SKM-1 (cell line): ENCODE data around the gene CARD9.

Experiments used
- DNase-seq: peaks from one replicate; lab custom pipeline; 2025; ENCODE audit not compliant: unreplicated experiment; lab: John Stamatoyannopoulos, UW

Gene CARD9

DNA sequence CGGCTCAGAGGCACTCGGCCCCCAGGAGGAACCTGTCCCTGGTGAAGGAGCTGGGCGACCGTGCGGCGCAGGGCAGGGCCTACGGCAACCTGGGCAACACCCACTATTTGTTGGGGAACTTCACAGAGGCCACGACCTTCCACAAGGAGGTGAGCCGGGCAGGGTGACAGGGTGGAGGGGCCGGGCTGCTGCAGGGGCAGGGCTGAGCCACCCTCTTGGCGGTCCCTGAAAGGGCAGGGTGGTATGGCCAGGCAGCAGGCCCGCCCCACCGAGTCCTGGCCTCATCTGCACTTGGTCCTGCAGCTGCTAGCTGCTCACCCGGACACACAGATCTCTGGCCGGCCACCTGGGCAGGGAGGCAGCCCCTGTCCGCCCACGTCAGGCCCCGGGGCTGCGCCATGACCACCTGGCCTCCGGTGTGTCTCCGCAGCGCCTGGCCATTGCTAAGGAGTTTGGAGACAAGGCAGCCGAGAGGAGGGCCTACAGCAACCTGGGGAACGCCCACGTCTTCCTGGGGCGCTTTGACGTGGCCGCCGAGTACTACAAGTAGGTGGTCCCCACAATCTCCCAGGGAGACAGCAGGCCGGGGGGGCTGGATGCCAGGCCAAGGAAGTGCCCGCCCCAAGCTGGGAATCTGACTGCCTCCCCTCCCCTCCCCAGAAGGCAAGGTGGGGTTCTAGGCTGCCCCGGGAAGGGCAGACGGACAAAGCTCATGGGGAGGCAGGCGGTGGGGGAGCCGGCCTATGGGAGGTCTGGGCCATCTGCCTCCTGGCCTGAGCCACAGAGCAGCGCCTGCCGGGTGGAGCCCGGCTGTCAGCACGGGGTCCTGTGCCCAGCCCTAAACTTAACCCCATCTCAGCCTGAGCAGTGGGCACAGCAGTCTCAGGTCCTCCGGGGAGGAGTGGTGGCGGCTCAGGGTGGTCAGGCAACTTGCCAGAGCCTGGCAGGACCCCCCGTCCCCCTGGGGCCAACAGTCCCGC lies 35.8 kb downstream of the CARD9 start:
- no peak for DNase-seq

DNA sequence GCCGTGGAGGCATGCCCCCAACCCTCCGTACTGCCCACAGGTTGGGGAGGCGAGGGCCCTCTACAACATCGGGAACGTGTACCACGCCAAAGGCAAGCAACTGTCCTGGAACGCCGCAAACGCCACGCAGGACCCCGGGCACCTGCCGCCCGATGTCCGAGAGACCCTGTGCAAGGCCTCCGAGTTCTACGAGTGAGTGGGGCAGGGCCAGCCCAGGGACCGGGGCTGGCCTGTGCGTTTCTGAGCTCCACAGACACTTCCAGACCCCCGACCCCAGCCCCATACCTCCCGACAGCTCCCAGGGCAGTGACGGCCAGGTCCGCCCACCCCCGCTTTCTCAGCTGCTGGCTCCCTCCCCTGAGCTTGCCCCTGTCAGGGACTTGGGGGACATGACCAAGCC lies 36.6 kb downstream of the CARD9 start:
- DNase-seq, result no peak

DNA sequence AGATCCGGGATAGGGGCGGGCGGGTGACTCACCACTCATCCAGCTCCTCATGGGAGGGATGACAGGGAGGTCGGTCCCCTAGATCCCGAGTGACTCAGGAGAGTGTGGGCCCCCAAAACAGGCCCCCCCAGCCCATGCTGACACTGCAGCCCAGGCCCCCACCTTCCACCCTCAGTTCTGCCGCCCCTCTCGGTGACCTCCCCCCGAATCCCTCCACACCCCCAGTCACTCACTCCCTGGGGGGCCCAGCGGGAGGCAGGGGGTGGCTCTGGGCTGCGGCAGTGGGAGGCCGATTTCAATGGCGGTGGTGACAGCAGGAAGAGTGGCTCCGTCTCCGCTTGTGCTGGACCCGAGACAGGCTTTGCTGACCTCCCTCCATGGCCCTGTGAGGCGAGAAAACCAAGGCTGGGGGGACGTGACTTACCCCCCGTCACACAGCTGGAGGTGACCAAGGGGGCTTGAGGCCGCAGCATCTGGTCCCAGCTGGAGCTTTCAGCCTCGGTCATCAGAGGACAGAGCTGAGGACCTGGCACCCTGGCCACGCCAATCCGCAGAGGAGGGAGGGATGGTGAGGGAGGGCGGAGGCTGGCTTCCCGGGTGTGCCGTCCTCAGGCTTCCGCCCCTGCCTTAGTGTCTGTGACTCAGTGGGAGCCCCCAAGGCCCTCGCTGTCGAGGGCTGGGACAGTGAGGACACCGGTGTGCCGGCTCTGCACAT lies 37.2 kb downstream of the CARD9 start:
- DNase-seq, result no peak

DNA sequence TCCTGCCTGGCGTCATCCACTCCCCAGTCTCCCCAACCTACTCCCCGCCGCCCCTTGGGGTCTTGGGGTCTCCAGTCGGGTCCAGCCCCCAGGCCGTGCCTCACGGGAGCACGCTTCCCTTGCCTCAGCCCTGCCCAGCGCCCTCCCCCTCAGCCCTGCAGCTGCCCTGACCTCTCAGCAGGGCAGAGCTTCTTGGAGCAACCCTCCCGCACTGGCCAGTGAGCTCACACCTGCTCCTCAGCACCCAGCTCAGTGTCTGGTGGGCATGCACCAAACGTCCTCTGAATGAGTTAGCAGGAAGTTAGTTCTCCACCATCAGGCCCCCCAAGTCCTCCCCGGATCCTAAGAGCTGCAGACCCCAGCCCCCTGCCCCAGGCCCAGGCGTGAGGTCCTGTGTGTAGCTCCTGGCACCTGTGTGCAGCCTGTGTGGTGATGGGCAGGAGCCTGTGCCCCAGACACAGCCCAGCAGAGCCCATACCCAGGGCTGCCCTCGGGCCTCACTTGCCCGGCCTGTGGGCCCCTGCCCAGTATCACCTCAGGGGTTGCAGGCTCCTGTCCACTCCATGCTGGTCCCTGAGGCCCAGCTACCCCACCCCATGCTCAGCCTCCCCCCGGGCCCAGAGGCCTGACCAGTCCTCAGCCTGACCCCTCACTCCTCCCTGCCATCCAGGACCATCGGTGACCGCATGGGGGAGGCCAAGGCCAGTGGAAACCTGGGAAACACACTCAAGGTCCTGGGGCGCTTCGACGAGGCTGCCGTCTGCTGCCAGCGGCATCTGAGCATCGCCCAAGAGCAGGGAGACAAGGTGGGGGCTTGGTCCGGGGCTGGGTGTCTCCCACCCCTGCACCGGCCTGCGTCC lies 37.9 kb downstream of the CARD9 start:
- DNase-seq, result no peak

DNA sequence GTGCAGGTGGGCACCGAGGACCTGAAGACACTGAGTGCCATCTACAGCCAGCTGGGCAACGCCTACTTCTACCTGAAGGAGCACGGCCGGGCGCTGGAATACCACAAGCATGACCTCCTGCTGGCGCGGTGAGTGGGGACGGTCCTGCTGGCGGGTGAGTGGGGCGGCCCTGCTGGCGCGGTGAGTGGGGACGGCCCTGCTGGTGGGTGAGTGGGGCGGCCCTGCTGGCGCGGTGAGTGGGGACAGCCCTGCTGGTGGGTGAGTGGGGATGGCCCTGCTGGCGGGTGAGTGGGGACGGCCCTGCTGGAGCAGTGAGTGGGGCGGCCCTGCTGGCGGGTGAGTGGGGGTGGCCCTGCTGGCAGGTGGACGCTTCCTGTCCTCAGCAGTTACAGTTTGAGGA lies 38.9 kb downstream of the CARD9 start:
- no peak for DNase-seq

DNA sequence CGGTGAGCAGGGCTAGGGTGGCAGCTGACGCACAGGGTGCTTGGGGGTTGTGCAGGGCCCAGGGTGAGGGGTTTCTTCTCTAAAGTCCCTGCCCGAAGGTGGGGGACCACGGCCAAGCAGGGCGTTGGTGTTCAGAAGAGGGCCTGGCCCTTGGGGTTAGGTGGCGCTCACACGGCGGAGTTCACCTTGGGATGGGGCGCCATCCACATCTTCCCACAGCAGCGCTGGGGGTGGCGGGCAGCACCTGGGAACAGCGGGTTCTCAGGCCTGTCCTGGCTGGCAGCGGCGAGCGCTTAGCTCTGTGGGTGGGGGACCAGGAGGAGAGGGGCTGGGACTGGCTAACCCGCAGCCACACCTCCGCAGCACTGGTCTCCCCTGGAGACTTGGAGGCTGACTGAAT lies 40.0 kb downstream of the CARD9 start:
- DNase-seq, result no peak

DNA sequence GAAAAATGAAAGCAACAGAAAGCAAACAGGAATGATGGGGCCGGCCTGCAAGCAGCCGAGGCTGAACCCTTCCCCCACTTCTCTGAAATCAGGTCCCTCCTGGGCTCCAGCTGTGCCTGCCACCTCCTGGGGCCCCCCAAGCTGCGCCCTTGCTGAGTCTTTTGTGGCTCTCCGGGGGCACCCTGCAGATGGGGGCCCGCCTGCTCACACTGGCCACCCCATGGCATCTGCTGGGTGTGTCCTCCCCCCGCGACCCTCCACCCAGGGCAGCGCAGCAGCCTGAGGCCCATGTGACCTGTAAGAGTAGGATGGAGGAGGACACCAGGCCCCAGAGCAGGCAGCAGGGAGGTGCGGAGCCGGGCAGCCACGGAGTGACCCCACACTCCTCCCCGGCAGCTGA lies 40.4 kb downstream of the CARD9 start:
- no peak for DNase-seq

DNA sequence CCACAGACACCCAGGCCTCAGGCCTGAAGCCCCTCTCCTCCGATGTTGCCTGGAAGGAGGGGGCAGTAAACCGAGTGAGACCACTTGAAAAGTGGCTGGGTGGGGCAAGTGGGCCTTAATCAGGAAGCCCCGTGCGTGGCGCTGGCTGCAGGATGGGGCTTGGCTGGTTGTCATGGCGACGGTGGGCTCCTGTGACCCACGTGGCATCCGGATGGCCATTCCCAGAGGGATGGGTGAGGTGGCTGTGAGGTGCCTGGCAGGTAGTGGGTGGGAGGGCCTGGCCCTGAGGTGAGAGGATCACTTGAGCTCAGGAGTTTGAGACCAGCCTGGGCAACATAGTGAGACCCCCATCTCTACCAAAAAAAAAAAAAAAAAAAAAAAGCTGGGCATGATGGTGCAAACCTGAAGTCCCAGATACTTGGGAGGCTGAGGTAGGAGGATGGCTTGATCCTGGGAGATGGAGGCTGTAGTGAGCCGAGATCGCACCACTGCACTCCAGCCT lies 40.9 kb downstream of the CARD9 start:
- no peak for DNase-seq

DNA sequence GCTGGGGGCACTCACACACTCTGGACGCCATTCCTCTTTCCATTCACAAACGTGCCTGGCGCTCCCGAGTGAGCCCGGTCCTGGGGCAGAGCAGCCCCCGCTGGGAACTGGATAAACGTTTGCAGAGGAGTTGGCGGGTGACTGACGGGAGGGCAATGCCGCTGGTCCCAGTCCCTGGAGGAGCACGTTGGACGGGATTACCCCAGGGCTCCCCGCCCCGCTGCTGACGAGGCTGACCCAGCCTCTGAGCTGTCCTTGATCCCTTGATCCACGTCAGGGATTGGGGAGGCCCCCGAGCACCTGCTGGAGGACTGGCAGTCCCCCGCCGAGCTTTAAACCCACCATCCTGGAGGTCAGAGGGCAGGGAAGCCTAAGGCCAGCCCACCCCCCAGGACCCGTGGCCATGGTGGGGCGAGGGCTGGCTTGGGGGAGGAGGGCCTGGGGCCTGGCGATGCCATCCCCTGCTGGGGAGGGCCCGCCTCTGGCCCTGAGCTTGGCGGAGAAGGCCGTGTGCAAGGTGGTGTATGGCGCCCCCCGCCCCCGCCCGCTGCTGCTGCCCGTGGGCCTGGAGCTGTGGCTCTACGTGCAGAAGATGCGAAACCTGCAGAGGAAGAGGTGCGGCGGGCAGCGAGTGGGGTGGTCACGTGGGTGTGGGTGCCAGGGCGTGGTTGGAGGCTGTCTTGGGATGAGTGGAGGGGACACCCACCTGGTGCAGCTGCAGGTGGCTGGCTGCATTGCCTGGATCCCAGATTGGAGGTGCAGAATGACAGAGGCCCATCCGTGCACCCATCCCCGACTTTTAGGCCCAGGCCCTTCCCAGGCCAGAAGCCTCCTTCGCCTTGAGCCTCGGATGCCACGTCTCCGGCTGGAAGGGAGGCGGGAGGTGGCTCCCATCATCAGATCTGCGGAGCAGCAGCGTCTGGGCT lies 41.6 kb downstream of the CARD9 start:
- DNase-seq, result no peak

DNA sequence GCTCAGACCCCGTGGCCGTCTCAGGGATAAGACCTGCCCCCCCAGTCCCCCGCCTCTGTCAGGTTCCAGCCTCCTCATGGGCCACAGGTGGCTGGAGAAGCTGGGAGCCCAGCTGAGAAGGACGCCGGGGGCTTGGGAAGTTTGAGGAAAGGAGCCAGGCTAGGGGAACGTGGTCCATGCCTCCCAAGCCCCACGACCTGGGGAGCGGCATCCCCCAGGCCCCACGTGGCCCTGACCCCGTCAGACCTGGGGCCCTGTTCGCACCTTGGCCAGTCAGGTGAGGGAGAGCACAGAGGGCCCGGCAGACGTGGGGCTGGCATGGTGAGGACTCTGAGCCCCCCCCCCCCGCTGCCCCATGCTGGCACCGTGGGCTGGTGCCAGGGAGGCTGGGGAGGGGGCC lies 42.4 kb downstream of the CARD9 start:
- no peak for DNase-seq

DNA sequence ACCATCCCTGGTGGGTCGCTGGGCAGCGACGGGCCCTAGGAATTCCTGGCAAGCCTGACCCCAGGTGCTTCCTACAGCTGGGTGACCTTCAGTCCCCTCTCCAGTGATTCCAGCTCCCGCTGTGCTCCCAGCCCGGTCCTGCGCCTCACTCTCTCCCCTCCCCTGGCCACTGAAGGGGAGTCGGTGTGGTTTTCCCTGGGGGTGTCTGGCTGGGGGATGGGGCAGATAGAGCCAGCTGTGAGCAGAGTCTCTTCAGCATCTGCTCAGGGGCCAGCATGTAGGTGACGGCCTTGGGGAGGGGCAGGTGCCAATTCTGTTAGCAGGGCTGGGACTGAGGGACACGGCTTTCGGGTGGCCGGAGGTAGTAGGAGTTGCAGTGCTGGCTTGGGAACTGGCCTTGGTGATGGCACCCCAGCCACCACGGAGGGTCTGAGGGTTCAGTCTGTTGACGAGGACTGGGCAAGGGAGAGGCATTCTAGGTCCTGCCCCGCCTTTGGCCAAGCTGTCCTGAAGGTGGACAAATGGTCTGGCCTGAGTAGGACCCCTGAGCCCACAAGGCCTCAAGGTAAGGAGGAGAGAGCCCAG lies 43.0 kb downstream of the CARD9 start:
- no peak for DNase-seq

DNA sequence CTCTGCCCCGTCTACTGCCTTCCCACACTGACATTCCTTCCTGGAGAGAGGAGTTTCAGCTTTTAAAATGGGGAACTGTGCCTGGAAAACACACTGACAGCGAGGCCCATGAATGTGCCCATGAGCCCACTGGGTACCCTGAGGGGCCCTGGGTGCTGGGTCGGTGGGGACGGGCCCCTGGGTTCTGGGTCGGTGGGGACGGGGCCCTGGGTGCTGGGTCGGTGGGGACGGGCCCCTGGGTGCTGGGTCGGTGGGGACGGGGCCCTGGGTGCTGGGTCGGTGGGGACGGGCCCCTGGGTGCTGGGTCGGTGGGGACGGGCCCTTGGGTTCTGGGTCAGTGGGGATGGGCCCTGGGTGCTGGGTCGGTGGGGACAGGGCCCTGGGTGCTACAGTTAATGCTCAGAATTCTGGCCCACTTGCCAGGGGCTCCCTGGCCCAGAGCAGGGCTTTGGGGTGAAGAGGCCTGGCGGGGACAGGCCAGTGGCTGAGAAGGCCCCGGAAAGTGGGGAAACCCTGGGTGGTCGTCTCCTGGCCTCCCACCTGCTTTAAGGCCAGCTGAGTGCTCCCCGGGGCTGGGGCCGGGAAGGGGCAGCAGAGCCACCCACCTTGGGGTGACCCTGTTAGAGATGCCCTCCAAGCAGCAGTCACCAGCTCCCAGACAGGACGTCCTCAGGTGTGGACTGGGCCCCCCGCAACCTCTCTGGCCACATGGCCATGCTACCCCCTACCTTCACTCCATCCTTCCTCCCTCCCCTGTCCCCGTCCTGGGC lies 43.6 kb downstream of the CARD9 start:
- no peak for DNase-seq

DNA sequence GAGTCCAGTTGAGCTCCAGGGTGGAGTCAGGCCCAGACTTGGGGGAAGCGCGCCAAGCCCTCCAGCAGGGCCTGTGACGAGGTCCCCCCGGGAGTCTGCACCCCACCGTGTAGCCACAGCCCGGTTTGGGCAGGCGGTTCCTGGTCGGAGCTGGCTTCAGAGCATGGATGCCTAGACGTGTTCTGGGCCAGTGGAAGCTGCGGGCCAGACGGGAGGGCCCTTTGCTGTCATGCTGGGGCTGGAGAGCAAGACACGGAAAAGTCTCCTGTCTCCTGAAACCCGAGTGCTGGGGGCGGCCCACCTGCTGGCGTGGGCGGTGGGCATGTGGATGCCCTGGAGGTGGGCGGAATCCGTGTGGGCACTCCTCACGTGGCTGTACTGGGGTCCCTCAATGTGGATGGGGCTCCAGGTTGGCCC lies 44.2 kb downstream of the CARD9 start:
- no peak for DNase-seq

DNA sequence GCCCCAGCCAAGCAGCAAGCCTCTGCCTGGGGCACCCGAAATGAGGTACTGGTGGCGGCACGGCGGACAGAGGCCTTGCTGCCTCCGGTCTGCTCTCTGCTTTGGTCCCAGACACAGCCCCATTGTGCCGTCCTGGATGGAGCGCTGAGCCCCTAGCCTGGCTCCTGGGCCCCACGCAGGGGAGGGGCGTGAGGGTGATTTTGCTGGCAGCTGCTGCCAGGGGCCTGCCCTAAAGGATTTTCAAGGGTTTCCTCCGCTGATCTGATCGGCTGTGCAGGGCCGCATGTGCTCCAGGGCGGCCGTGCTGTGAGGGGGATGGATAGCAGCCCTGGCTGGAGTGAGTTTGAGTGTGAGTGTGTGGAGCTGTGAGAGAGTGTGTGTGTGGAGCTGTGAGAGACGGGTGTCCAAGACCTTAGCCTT lies 44.8 kb downstream of the CARD9 start:
- no peak for DNase-seq

DNA sequence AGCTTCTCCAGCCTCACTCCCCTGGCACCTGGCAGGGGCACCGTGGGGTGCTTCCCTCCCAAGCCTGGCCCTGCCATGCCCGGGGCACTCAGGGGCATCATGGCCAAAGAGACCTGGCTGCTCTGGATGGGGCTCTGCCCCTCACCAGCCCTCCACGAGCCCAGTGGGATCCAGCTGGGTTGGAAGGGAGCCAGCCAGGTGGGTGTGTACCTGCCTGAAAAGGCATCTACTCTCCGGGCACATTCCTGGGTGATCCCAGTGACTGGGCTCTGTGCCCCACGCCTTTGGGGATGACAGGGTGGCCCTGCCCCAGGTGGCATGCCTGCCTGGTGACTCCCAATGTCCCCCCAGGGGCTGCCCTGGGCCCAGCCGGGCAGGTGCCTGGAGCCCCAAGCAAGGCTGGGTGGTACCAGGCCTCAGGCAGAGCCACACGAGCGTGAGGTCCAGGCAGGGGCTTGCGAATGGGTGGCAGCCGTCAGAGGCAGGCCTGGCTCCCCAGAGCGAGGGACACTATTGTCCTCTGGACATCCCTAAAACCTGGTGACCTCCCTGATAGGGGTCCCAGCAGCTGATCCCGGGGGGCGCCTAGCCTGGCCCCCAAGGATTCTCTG lies 45.4 kb downstream of the CARD9 start:
- no peak for DNase-seq

DNA sequence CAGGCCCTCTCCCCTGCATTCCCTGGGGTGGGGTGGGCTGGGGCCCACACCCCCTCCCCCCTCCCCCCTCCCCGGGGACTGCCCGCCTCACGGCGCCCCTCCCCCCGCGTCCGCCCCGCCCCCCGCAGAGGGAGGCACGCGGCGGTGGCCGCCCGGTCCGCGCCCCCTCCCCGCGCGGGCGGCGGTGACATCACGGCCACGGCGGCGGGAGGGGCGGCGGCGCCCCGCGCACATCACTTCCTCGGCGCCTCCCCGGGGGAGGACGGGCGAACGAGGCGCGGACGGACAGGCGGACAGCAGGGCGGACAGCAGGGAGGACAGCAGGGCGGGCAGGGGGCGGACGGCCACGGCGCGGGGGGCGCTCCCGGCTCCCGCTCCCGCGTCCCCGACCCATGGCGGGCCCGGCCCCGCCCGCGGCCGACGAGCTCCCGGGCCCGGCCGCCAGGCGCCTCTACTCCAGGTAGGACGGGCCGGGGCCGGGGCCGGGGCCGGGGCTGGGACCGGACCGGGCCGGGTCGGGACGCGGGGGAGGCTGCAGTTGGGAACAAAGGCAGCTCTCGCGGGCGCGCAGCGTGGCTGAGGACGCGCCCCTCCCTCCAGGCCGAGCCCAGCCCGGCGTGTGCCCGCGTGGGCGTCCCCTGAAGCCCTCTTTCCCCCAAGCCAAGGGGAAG lies 46.0 kb downstream of the CARD9 start, which contains the start of gene GPSM1:
Gene GPSM1, plus strand, starts transcription at position 236 of the 671 bp plus-strand sequence. Its CDS starts 157 bp downstream, at position 393.
- no peak for DNase-seq

DNA sequence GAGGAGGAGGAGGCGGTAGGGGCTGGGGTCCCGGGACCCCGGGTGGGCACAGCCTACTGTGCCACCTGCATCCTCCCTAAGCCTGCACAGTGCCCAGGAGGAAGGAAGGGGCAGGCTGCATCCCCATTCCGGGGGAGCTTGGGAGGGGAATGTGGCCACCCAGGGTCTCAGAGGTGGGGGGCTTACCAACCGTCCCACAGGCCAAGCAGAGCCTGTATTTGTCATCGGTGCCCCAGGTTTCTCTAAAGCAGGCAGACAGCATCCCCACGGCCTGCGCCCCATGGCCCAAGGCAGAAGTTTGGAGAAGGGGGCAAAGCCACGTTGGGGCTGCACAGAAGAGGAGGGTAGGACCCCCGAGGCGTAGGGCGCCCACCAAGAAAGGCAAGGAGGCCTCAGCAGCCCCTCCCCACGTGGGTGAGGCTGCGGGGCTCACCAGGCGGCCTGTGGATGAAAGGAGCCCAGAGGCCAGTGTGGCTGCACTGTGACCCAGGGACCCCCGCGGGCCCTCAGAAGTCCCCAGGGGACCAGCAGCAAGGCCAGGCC lies 46.6 kb downstream of the CARD9 start:
- DNase-seq, result no peak
